Measurements from ENCODE around the gene KRT35.
A peak's percentile ranks its signal among the peaks of the same experiment; 100 is the strongest.

KRT35 gene

DNA sequence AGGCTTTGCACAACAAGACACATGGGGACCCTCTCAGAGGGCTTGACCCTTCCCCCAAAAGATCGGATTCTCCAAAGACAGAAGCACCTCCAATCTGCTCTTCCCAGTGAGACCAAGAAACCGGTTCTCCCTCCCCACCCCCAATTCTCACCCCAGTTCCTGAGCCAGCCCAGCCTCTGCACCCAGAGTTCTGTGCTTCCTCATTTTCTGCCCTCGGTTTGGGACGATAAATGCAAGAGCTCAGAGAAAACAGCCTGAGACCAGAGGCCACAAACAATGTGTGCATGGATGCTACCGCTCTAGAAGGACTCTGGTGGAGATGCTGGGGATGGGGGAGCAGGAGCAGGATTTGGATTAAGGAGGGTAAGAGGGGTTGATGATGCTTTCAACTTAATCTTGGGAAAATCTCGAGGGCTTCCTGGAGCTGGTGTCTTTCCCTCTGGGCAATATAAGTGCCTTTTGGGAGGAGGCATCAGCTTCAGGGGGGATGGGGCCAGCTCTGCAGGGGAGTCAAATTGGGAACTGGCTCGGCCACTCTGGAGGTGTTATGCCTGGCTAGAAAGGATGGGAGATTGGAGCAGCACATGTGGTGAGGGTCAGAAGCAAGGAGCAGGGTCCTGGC lies 31.7 kb upstream of the KRT35 start:
- DNase-seq (ENCODE audit: low read depth in 2 of 2) = no peak

DNA sequence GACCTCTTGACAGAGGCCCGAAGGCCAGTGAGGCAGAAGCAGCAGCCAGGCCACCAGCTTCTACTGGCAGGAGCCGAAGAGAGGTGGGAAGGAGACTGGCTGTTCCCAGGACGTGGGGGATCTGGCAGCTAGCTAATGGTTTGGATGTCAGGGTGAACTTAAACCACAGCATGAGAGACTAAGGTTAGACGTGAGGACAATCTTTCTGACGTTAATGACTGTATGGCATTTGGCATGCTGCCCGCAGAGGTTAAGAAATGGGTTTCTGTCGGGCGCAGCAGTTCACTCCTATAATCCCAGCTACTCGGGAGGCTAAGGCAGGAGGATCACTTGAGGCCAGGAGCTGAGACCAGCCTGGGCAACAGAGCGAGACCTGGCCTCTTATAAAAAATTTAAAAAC lies 30.8 kb upstream of the KRT35 start:
- DNase-seq (ENCODE audit: low read depth in 2 of 2) = no peak

DNA sequence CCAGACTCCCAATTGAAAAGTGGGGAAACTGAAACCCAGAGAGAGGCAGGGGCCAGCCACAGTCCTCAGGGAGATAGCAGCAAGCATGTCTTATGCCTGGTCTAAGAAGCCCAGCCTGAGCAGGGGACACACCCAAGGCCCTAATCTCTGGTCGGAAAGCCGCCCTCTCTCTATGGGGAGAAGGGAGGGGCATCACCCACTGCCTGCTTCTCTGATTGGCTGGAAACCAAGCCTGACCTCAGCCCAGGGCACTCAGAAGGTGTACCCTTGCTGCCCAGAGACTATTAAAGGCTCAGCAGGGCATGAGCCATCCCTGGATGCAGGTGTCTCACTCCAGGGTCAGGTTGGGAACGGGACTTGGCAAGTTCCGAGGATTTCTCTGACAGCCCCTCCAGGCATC lies 30.2 kb upstream of the KRT35 start:
- no peak for DNase-seq (ENCODE audit: low read depth in 2 of 2)

DNA sequence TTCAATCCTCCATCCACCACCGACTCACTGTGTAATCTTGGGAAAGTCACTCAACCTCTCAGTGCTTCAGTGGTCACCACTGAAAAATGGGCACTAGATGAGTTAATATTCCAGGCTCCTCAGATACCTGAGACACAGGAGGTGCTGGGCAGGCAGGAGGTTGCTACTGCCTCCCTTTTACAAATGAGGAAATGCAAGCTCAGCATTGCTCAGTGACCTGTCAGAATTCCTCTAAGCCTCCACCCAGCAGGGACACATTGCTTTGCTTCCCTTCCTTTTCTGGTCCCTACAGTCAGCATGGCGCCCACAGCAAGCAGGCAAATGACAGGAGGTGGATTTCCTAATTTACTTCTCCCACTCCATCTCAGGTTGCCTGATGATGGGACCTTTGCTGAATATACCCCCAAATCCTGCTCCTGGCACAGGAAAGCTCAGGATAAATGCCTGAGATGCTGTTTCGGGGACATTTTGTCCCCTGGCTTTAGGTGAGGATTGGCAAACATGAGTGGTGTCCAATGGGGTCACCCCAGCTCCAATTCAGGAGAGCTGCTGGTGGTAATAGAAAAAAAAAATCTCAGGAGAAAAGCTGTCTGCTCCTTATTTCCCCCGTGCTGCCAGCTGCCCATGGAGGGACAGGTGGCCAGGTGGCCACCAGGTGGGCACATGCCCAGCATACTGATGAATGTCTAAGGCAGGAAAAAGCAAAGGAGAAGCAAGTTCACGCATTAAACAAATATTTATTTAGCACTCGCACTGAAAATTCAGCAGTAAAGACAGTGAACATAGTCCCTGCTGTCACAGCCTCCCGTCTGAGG lies 29.5 kb upstream of the KRT35 start:
- DNase-seq (ENCODE audit: low read depth in 2 of 2) = no peak

DNA sequence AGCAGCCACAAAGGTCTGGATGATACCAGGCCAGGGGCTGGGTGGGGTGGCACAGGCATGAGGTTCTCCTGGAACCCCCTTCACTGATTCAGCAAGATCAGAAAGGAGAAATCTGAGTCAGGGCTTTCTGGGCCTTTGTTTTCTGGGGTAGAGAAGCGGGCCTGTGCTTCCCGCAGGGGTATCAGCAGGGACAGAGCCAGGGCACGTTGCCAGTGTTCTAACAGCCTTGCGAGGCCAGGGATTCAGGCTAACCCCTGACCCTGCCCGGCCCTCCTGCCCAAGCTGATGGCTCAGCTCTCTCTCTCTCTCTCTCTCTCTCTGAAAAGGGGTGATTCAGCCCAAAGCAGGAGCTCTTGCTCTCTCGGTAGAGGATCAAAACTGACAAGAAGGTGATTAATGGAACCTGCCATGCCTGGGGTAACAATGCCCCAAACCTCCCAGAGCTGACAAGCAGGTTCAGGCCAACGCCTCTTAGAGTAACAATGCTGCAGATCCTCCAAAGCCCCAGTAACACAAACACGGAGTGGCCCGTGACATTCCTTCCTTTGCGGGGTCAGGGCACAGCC lies 26.4 kb upstream of the KRT35 start:
- DNase-seq (ENCODE audit: low read depth in 2 of 2) = no peak

DNA sequence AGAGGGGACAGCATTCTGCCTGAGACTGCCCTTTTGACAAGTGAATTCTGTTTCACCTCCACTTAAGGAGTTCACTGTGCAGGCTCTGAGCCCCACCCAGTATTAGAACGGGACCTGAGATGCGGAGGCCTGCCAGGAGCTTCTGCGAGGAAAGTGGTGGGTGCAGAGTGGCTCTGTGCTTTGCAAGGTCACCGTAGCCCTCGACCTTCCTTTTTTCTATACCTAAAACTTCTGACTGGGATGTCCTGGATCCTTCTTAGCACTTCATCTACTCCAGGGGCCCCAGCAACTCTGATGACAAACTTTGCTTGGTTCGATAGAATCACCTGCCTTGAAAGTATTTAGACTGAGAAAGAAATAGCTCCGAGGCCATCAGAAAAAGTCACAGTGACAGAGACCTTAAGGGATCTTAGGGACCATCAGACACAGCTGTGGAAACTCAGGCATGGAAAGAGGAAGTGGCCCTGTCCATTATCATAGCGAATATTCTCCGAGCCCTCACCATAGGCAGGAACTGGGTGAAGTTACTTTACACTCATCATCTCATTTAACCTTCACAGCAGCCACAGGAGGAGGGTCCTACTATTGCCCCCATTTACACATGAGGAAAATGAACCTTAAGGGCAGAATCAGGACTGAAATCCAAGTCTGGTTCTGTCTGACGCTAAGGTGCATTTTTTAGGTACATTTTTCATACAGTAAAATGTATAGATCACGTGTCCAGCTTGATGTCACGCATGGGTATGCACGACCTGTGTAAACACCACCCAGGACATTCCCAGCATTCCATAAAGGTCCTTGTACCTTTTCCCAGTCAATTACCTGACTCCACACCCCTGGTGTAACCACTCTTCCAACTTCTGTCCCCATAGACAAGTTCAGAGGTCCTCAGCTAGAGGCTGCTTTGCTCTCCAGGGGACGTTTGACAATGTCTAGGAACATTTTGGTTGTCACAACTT lies 25.1 kb upstream of the KRT35 start:
- no peak for DNase-seq (ENCODE audit: low read depth in 2 of 2)

DNA sequence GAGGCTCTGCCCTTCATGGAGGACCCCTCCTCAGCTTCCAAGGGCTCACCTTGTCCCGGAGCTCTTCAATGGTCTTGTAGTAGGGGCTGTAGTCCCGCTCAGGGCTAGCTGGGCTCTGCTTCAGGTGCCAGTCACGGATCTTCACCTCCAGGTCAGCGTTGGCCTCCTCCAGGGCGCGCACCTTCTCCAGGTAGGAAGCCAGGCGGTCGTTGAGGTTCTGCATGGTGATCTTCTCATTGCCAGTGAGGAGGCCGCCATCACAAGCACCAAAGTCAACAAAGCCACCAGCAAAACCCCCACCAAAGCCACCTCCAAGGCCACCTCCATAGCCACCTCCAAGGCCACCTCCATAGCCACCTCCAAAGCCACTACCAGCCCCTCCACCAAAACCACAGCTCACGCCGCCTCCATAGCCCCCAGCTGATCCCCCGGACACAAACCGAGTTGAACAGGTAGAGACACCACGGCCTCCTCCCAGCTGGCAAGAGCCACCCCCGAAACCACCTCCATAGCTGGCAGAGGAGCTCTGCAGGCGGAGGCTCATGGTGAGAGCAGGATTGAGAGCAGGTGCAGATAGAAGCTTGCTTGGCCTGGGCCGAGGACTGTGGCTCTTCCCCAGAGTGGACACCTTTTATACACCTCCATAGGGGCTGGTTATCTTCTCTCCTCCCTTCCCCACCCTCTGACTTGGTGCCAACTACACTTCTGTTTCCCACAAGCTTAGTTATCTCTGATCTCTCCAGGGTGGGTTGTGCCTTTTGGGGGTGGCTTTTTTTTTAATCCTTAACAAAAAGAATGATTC lies 24.3 kb upstream of the KRT35 start, which contains the start of gene KRT13:
KRT13 (minus strand) TSS at position 606 of the 802 bp plus-strand sequence; CDS start at position 544, 62 bp downstream.
- DNase-seq (ENCODE audit: low read depth in 2 of 2) = no peak

DNA sequence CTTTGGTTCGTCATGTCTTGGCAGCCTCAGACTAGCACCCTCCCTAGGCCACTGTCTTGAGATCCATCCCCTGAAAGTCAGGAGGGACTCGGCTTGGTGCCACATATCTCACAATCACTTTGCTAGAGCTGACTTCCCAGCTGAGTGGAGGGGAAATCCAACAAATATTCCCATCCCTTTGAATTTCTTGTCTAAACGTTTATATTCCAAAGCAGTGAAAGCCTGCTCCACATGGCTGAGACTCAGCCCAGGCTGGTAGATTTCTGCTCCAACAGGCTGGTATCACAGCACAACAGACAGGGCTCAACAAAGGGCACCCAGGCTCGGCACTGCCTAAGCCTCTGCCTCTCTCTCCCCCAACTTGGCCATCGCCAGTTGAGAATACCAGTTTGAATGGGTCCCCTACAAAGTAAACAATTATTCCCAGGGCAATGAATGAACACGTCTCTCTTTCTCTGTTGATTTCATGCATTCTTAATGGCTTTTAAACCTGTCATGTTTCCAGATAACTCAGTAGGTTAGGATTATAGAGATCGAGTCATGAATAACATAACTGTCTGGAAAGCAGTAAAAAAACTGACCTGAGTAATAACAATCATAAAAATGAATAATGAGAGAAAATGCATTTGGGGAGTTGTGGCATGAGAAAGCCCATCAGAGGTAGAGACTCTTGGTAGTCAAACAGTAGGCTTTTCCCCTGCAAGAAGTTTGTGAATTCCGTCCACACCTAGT lies 23.5 kb upstream of the KRT35 start:
- no peak for DNase-seq (ENCODE audit: low read depth in 2 of 2)

DNA sequence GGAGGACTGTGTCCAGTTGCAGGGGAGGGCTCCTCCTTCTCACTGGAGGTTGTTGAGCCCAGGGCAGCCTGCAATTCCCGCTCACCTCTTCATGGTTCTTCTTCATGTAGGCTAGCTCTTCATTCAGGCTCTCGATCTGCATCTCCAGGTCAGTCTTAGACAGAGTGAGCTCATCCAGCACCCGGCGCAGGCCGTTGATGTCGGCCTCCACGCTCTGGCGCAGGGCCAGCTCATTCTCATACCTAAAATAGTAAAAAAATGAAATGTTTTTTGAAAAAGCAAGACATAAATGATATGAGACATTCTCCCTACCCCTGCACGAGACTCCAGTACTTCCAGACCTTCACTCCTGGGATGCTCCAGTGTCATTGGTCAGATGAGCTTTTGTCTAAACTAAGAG lies 22.3 kb upstream of the KRT35 start:
- DNase-seq (ENCODE audit: low read depth in 2 of 2) = no peak

DNA sequence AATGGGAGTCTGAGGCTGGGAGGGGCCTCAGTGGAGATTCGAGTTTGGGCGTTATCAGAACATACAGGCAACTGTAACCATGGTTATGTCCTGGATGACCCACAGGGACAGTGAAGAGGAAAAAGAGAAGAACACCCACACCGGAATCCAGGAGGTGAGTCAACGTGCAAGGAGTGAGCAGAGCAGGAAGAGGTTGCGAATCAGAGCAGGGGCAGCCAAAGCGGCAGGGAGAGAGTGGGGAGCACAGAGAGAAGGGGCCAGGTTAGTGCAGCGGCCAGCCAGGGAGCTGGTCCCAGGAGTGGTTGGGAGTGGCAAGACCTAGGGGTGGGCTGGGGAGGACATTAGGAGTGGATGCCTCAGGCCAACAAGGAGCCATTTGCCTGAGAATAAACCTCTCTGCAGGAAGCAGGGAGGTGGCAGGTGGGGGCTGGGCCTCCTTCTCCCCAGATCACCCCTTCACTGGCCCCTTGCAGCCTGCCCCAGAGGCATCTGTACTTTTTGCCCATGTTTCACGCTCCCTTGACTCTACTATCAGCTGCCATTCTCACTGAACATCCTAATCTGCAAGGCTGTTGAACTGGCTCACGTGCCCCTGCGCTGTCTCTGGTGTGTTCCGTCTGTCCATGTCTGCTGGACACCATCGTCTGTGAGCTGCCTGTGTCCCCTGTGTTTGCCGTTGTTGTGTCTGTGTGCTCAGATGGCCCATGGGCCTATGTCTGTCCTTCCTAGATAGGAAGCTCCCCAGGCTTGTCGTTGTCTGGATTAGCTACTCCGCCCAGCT lies 19.4 kb upstream of the KRT35 start:
- no peak for DNase-seq (ENCODE audit: low read depth in 2 of 2)

DNA sequence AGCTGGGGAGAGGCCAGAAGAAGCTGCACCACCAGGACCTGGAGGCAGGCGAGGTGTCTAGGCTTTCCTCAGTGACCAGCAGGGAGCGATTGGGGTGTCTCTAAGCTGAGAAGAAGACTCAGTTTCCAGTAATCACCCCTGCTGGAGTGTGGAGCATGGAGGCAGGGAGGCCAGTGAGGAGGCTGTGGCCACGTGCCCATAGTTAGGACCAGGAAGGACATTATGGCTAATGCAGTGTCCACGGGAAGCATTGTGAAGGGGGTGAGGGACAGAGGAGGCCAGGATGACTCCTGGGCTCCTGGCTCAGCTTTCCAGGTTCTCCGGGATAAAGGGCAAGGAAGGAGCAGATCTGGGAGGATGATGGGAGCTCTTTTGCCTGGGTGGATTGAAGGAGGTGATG lies 18.8 kb upstream of the KRT35 start:
- DNase-seq (ENCODE audit: low read depth in 2 of 2) = no peak

DNA sequence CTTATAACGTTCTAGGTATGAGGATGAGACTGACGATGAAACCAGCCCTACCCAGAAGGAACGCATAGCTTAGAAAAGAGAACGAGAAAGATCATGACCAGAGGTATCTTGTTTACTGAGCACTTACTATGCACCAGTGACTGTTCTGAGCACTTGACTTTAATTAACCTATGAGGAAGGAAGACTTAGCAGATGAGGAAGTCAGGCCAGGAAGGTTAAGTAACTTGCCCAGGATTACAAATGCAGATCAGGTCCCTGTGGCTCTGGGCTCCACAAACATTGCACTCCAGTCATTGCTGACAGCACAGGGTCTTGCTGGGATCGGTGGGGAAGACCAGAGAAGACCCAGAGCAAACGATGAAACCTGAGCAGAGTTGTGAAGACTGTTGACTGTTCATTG lies 17.3 kb upstream of the KRT35 start:
- no peak for DNase-seq (ENCODE audit: low read depth in 2 of 2)

DNA sequence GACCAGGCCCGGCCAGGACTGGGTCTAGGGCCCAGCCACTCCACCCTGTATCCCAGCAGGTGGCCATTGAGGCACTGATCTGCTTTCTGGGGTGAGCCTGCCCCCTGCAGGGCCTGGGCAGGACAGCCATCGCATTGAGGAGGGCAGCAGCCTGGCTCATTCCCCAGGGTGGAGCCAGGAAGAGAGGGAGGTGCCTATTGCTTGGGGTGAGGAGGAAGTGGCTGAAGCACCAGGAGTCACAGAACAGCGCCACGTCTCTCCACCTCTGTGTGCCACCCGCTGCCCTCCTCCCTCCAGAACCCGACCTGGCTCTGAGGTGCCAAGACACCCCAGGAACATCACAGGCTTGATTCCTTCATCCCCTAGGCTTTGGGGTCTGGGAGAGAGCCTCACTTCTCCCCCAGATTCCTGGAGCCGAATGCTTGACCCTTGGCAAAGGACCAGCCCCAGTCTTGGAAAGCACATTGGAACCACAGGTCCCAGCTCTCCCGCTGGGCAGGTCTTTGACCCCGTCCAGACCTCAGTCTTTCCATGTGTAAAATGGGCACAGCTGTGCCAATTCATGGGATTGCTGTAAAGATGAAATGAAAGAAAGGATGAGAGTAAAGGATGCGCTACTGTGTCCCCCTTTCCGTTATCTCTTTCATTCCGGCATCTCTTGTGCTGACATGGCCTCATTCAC lies 16.0 kb upstream of the KRT35 start:
- DNase-seq (ENCODE audit: low read depth in 2 of 2) = peak; percentile 65 to 72

DNA sequence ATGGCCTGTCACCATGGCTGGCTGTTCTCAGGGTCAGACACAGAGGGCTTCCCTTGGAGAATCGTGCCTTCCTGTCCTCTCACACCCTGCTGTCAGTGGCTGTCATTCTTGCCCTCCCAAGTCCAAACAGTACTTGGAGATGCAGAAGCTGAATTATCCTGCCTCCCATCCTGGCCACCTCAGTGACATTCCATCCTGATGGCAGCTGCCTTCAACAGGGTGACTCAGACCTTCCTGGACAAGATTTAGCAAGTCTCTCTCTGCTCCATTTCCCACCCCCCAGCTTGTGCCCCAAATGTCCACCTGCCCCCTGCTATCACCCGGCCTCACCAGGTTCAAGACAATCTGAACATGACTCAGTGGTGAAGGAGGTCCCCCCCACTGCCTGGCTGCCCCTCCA lies 13.6 kb upstream of the KRT35 start:
- no peak for DNase-seq (ENCODE audit: low read depth in 2 of 2)

DNA sequence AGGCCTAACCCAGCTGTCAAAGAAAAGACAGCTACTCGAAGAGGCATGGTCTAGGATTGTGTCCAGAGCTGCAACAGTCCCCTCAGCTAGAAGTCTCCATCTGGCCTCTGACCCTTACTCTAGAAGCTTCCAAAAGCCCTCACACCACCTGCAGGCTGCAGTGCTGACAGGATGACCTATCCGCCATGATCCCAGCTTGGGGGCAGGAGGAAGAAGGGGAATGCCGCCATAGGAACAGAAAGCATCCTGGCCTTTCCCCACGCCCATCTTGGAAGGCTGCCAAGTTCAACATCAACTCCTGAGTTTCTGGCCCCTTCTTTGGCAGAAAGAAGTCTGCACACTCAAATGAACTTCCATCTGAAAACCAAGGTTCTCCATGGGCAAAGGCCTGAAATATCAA lies 11.8 kb upstream of the KRT35 start:
- DNase-seq (ENCODE audit: low read depth in 2 of 2) = no peak

DNA sequence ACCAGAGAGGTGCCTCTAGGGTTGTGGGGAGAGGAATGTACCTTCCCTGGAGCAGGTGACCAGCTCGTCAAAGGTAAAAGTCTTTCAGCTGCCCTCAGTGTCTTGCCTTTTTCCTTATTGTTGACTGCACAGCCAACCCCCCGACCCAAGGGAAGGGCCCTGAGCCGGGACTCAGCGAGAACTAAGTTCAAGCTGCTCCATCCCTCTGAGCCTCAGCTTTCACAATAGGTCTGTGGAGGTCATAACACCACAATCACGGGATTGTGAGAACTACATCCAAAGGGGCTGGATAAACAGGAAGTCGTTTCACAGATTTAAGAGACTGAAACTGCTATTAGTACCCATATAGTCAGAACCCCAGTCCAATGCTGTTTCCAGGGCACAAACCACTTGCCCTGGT lies 11.4 kb upstream of the KRT35 start:
- DNase-seq (ENCODE audit: low read depth in 2 of 2) = no peak

DNA sequence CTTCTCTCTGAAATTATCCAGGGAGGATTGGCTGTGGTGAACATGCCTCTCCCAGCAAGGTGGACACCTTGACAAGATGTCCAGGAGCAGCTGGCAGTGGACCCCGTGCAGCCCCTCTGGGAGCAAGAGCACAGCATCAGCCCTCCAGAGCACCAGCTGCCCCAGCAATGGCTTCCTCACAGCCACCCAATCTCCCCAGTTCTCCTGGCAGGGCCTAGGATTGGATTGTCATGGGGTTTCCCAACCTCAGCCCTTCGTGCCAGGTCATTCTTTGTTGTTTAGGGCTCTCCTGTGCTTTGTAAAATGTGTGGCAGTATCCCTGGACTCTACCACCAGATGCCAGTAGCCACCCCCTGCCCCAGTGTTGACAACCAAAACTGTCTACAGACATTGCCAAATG lies 10.5 kb upstream of the KRT35 start:
- DNase-seq (ENCODE audit: low read depth in 2 of 2) = no peak

DNA sequence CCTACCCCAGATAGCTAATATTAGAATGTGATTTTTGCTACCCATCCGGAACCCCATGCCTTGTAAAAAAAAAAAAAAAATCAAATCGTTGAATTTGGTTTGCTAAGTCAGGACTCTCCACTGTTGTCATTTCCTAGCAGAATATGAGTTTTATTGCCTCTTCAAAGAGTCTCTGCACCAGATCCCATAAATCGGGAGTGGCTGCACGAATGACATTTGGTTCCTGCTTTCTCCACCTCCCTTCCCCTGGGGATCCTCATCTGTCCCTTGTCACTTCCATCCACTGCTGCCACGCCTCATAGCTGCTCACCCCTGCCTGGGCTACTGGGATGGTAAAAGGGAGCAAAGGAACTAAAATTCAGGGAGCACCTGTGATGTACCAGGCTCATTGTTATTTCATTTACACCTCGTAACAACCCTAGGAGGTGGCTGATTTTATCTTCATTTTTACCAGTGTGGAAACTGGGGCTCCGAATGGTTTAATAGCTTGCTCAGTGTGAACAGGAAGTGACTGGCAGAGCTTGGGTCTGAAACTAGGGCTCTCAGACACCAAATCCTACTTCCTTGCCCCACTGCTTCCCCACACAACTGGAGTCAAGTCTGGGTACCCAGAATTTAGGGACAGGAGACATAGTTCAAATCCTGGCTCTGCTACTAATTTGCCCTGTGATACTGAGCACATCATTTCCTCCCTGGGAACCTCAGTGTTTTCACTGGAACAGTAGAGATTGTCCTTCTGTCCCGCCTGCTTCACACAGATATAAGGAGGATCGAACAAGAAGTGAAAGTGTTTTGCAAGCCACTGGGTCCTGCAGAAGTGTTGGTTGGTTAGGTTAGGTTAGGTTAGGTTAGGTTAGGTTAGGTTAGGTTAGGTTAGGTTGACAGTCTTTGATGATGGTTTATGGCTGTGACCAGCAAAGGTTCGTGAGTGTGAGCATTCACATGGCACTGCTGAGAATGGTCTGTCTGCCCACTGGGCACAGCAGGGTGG lies 9.3 kb upstream of the KRT35 start:
- no peak for DNase-seq (ENCODE audit: low read depth in 2 of 2)

All from stimulated activated CD4-positive, alpha-beta T cell treated with anti-CD3 and anti-CD28 coated beads, Interleukin-4, amount 100 ng/mL, for 48 hours (primary cell).